GM10847 (cell line): ENCODE results near the gene HIGD1B.

Source experiments
- POLR2A ChIP-seq: IDR thresholded peaks from 2 replicates; pipeline ENCODE4 v1.6.1; 2011; ENCODE audit not compliant: insufficient read length; ENCODE audit errors: extremely low read depth

HIGD1B gene

GRCh38 chr17:44830359-44831288 is 17.1 kb upstream of the HIGD1B start:
- no peak for TF ChIP-seq POLR2A

DNA sequence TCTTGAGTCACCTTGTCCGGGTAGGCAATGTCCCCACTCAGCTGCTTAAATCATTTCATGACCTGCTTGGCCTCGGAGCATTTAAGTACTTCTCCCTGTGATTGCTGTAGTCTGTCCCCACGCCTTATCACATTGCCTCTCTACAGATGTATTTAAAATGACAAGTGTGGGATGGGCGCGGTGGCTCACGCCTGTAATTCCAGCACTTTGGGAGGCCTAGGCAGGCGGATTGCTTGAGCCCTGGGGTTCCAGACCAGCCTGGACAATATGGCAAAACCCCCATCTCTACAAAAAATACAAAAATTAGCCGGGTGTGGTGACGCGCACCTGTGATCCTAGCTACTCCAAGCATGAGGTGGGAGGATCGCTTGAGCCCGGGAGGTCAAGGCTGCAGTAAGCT is 16.3 kb upstream of the HIGD1B start:
- no peak for TF ChIP-seq POLR2A

DNA sequence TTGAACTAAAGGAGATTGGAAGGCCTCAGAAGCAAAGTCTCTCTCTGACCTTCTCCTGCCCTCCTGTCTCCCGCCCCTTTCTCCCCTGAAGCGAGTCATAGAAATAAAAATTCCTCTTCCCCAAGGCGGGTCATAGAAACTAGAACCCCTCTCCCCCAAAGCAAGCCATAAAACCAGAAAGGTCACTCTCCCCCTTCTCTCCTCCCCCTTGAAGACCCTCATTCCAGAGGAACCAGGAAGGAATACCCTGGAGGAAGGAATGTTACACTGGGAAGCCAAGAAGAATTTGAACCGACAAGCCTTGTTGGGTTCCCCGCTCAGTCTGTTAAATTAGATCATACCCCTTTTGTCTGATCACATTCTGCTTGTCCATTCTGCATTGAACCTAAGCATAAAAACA is 14.9 kb upstream of the HIGD1B start:
- TF ChIP-seq POLR2A = no peak

DNA sequence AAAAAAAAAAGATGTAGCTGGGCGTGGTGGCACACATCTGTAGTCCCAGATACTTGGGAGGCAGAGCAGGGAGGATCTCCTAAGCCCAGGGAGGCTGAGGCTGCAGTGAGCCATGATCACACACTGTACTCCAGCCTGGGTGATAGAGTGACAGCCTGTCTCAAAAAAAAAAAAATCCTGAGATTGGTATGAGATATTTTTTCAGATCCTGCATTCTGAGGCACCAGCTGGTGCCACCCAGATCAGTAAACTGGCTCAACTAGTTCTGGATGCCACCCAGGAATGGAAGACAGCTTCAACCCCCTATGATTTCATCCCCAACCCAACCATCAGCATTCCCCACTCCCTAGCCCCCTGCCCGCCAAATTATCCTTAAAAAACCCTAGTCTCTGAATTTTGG is 10.5 kb upstream of the HIGD1B start:
- TF ChIP-seq POLR2A = no peak

GRCh38 chr17:44840274-44840673 is 7.4 kb upstream of the HIGD1B start:
- no peak for TF ChIP-seq POLR2A

DNA sequence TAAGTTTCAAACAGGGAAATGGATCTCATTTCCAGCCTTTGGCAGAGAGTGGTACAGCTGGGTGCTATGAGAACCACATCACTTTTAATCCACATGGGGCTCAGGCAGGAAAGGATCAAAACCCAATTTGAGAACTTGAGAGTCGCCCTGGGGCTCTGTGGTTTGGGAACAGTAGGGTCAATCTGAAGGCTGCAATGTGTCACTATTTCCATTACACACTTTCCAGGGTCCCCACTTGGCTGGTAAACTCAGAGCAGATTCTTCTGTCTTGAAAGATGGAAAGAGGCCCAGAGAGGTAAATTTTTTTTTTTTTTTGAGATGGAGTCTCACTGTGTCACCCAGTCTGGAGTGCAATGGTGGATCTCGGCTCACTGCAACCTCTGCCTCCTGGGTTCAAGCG is 6.7 kb upstream of the HIGD1B start:
- no peak for TF ChIP-seq POLR2A

DNA sequence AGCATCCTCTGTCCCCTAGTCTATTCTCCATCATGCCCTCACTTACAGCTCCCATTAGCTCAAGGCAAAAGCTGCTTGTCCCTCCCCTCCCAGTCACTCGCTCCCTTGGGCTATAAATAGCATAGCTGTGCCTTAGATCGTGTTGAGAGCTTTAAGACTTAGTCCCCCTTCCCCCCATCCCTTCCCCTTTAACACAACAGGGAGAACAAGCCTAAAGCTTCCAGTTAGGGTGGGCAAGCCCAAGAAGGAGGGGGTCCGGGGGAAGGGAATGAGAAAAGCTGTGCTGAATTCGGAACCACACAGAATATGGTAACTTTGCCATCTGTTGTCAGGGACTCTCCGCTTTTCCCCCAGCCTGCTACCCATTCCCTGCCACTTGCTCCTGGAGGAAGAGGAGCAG is 4.9 kb upstream of the HIGD1B start:
- TF ChIP-seq POLR2A = no peak

DNA sequence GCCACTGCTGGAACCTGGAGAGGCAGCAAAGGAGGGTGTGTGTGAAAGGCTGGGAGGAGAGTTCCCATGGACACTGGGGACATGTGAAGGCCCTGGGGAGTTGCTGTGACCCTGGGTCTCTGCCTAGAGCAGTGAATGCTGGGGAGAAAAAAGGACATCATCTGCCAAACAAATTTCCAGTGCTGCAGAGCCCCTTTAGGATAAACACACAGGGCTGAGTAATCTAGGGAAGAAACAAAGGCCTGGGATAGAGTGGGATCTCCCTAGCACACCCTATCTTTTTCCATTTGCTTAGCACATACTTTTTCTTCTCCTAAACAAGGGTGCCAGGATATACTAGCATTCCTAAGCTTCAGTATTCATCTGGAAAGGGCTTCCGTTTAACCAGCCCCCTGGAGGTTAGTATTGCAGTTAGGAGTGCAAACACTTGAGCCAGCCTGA is 3.3 kb upstream of the HIGD1B start:
- no peak for TF ChIP-seq POLR2A

DNA sequence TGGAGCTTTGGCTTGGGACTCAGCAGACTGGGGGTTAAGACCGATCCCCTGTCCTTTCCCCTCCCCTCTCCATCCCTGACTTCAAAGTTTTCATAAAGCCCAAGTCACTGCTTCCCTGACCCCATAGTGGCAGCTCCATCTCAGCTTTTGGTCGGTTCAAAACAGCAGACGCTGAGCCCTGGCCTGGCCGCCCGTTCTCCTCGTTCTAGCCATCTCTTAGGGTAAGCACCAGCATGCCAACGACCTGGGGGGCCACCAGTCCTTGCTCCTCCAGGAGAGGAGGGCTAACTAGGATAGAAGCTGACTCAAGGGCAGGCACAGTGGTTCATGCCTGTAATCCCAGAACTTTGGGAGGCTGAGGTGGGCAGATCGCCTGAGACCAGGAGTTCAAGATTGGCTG is 1.5 kb upstream of the HIGD1B start:
- TF ChIP-seq POLR2A = no peak

GRCh38 chr17:44848257-44848795 is 643 bp downstream of the HIGD1B start:
- TF ChIP-seq POLR2A = no peak

DNA sequence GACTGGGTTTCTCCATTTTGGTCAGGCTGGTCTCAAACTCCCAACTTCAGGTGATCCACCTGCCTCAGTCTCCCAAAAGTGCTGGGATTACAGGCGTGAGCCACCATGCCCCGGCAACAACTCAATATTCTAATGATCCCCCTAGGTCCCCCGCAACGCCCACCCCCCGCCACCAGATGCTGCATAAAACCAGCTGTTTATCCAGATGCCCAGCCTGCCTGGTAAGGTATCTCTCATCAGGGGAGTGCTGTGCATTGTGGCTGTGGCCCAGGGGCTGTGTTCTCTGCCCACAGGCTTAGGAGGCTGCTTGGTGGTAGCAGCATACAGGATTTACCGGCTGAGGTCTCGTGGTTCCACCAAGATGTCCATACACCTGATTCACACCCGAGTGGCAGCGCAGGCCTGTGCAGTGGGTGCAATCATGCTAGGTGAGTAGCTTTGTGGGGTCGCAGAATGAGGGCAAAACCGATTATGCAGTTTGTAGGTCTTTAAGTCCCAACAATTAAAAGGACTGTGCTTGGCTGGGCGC is 1.3 kb downstream of the HIGD1B start:
- TF ChIP-seq POLR2A = no peak

GRCh38 chr17:44850025-44850424 is 2.3 kb downstream of the HIGD1B start:
- TF ChIP-seq POLR2A = no peak

GRCh38 chr17:44850612-44851011 is 2.9 kb downstream of the HIGD1B start:
- TF ChIP-seq POLR2A = no peak

GRCh38 chr17:44854192-44854591 is 6.5 kb downstream of the HIGD1B start:
- TF ChIP-seq POLR2A = no peak

- TF ChIP-seq POLR2A = no peak
Observed at GRCh38 chr17:44859701-44860100, 12.0 kb downstream of the HIGD1B start.

GRCh38 chr17:44862278-44862914 is 14.7 kb downstream of the HIGD1B start:
- no peak for TF ChIP-seq POLR2A

GRCh38 chr17:44863061-44863918 is 15.6 kb downstream of the HIGD1B start:
- TF ChIP-seq POLR2A = no peak
